ENCODE measurements around the gene FOXO1.
"Not testable (repeated sequence)": the region's sequence is repeated elsewhere in the genome, so short reads cannot be mapped to it uniquely, and the experiment has no call there.

The FOXO1 gene

GRCh38 chr13:40666045-40666932 is at the start of gene FOXO1:
FOXO1 (minus strand) TSS chr13:40666641; CDS start chr13:40666212, 429 bp downstream.
- peak; percentile 93 for DNase-seq

- not testable (repeated sequence) for DNase-seq
These were observed 48.0 kb upstream of the FOXO1 start for GRCh38 chr13:40714433-40714832.

- DNase-seq = no peak
These were observed 40.0 kb upstream of the FOXO1 start for GRCh38 chr13:40706439-40706838.

- DNase-seq = no peak
These were observed 31.3 kb upstream of the FOXO1 start for GRCh38 chr13:40697711-40698110.

GRCh38 chr13:40694426-40694825 is 28.0 kb upstream of the FOXO1 start:
- no peak for DNase-seq

GRCh38 chr13:40692946-40693345 is 26.5 kb upstream of the FOXO1 start:
- no peak for DNase-seq

GRCh38 chr13:40688781-40689180 is 22.3 kb upstream of the FOXO1 start:
- DNase-seq = no peak

GRCh38 chr13:40682449-40683240 is 16.2 kb upstream of the FOXO1 start:
- peak; percentile 79 for DNase-seq

GRCh38 chr13:40681341-40682146 is 15.1 kb upstream of the FOXO1 start:
- no peak for DNase-seq

- no peak for DNase-seq
These were observed 14.3 kb upstream of the FOXO1 start for GRCh38 chr13:40680659-40681323.

GRCh38 chr13:40679480-40679985 is 13.1 kb upstream of the FOXO1 start:
- no peak for DNase-seq

GRCh38 chr13:40677064-40677463 is 10.6 kb upstream of the FOXO1 start:
- DNase-seq = no peak

GRCh38 chr13:40676007-40676406 is 9.6 kb upstream of the FOXO1 start:
- no peak for DNase-seq

GRCh38 chr13:40673414-40673813 is 7.0 kb upstream of the FOXO1 start:
- DNase-seq = no peak

GRCh38 chr13:40672765-40673397 is 6.4 kb upstream of the FOXO1 start:
- DNase-seq = no peak

- no peak for DNase-seq
These were observed 5.7 kb upstream of the FOXO1 start for GRCh38 chr13:40671956-40672764.

GRCh38 chr13:40670307-40670706 is 3.9 kb upstream of the FOXO1 start:
- DNase-seq = no peak

- DNase-seq = no peak
These were observed 1.9 kb upstream of the FOXO1 start for GRCh38 chr13:40668335-40668734.

- DNase-seq = no peak
These were observed 1.2 kb upstream of the FOXO1 start for GRCh38 chr13:40667622-40667978.

- peak; percentile 62 for DNase-seq
These were observed 636 bp upstream of the FOXO1 start for GRCh38 chr13:40666933-40667621.

Data from suppressor macrophage treated with lipopolysaccharide for 4 hours (primary cell).